ENCODE results near the gene LGALS3.
"Not testable (repeated sequence)": the region's sequence is repeated elsewhere in the genome, so short reads cannot be mapped to it uniquely, and the experiment has no call there.

- not testable (repeated sequence) for TF ChIP-seq POLR2A, CTCF (IDR thresholded peaks at IDR 0.05)
Observed at GRCh38 chr14:55079961-55080360, 49.1 kb upstream of the LGALS3 start.
